ENCODE results near the gene EMP3. TPM values are rescaled to one million over a fixed set of nuclear protein-coding genes. Genes with fewer than 3 reads are reported as not detected.
A peak's percentile ranks its signal among the peaks of the same experiment; 100 is the strongest.
"Not testable (repeated sequence)": the region's sequence is repeated elsewhere in the genome, so short reads cannot be mapped to it uniquely, and the experiment has no call there.

Gene EMP3
- total RNA-seq, 1 donor from 2014 or later, result 82.6 TPM

- DNase-seq (ENCODE audit: low read depth, low spot score), result no peak
Observed at GRCh38 chr19:48346191-48346590, 20.8 kb downstream of the EMP3 start.

GRCh38 chr19:48348045-48348444 lies 22.7 kb downstream of the EMP3 start:
- DNase-seq (ENCODE audit: low read depth, low spot score), result no peak

- DNase-seq (ENCODE audit: low read depth, low spot score), result no peak
Observed at GRCh38 chr19:48348737-48349136, 23.4 kb downstream of the EMP3 start.

- no peak for DNase-seq (ENCODE audit: low read depth, low spot score)
Observed at GRCh38 chr19:48350856-48351255, 25.5 kb downstream of the EMP3 start.

- no peak for DNase-seq (ENCODE audit: low read depth, low spot score)
Observed at GRCh38 chr19:48351341-48351752, 26.0 kb downstream of the EMP3 start.

- DNase-seq (ENCODE audit: low read depth, low spot score), result no peak
Observed at GRCh38 chr19:48353677-48354076, 28.3 kb downstream of the EMP3 start.

- DNase-seq (ENCODE audit: low read depth, low spot score), result no peak
Observed at GRCh38 chr19:48354332-48354992, 29.1 kb downstream of the EMP3 start.

- no peak for DNase-seq (ENCODE audit: low read depth, low spot score)
Observed at GRCh38 chr19:48355365-48355954, 30.1 kb downstream of the EMP3 start.

- DNase-seq (ENCODE audit: low read depth, low spot score), result no peak
Observed at GRCh38 chr19:48359123-48359522, 33.8 kb downstream of the EMP3 start.

- DNase-seq (ENCODE audit: low read depth, low spot score), result no peak
Observed at GRCh38 chr19:48361912-48362311, 36.6 kb downstream of the EMP3 start.

- DNase-seq (ENCODE audit: low read depth, low spot score), result peak; percentile 86
Observed at GRCh38 chr19:48362716-48363499, 37.6 kb downstream of the EMP3 start.

- DNase-seq (ENCODE audit: low read depth, low spot score), result no peak
Observed at GRCh38 chr19:48363500-48363809, 38.1 kb downstream of the EMP3 start.

- DNase-seq (ENCODE audit: low read depth, low spot score), result peak; percentile 98
Observed at GRCh38 chr19:48363810-48364597, 38.7 kb downstream of the EMP3 start, which contains the start of the genes SYNGR4 and TMEM143. SYNGR4 (plus strand) TSS chr19:48364367; CDS start chr19:48365843, 1,476 bp downstream. TMEM143 (minus strand) TSS chr19:48363940; CDS start chr19:48363920, 20 bp downstream.

GRCh38 chr19:48364598-48365348 lies 39.4 kb downstream of the EMP3 start:
- no peak for DNase-seq (ENCODE audit: low read depth, low spot score)

- DNase-seq (ENCODE audit: low read depth, low spot score), result no peak
Observed at GRCh38 chr19:48365602-48366001, 40.2 kb downstream of the EMP3 start.

- DNase-seq (ENCODE audit: low read depth, low spot score), result no peak
Observed at GRCh38 chr19:48367855-48368254, 42.5 kb downstream of the EMP3 start.

GRCh38 chr19:48368936-48369335 lies 43.6 kb downstream of the EMP3 start:
- DNase-seq (ENCODE audit: low read depth, low spot score), result no peak

- no peak for DNase-seq (ENCODE audit: low read depth, low spot score)
Observed at GRCh38 chr19:48370955-48371354, 45.6 kb downstream of the EMP3 start.

- DNase-seq (ENCODE audit: low read depth, low spot score), result no peak
Observed at GRCh38 chr19:48371367-48371766, 46.0 kb downstream of the EMP3 start.

- DNase-seq (ENCODE audit: low read depth, low spot score), result not testable (repeated sequence)
Observed at GRCh38 chr19:48371771-48372170, 46.4 kb downstream of the EMP3 start.

GRCh38 chr19:48372904-48373303 lies 47.6 kb downstream of the EMP3 start:
- DNase-seq (ENCODE audit: low read depth, low spot score), result no peak

All from pulmonary artery endothelial cell (primary cell).